ENCODE data around the gene NUDT19.

- TF ChIP-seq CTCF (conservative IDR thresholded peaks at IDR 0.05) (no peak), EZH2 (IDR thresholded peaks at IDR 0.05; ENCODE audit: low read depth) (no peak)
Observed at GRCh38 chr19:32673573-32673972, 18.0 kb upstream of the NUDT19 start.
